Measurements from ENCODE around the gene C15orf39.

C15orf39 gene

GRCh38 chr15:75171408-75171807, 30.3 kb upstream of the C15orf39 start:
- no peak overlapping the region for H3K27ac ChIP-seq
- H3K4me2 ChIP-seq: no peak overlapping the region

DNA sequence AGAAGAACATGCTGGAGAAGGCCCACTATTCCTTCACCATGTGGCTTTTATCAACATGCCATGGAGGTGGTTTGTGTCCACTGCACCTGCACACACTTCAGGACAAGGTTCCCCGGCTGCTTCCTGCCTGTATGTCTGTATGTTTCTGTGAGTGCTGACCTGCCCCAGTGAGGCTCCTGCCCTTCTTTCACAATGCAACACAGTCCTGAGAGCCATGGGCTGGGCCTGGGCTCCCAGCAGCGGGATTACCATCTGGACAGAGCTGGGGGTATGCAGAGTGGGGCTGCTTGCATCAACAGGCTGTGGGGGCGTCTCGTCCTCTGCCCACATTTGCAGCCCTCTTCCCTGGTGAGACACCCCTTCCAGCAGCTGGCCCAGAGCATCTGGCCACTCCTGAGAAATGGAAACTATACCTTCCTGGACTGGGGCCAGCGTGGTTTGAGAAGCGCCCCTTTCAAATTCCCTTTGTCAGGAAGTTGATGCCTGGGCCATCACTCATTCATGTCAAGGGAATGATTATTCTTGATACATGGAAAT, 29.3 kb upstream of the C15orf39 start:
- TF ChIP-seq CTCF (conservative IDR thresholded peaks at IDR 0.05; ENCODE audit: low read depth, low read length): no peak
- no peak overlapping the region for H3K4me3 ChIP-seq (IDR thresholded peaks at IDR 0.05; ENCODE audit: insufficient read depth, low read depth, low read length)
- no peaks in the 10 kb centered on the region for H3K79me2 ChIP-seq (ENCODE audit: insufficient read depth, low read depth)
- H4K20me1 ChIP-seq (ENCODE audit: insufficient read depth): no peaks in the 10 kb centered on the region
- H3K27me3 ChIP-seq (ENCODE audit: insufficient read depth, low read depth): no peaks in the 10 kb centered on the region
- H3K27ac ChIP-seq: no peak overlapping the region
- no peak overlapping the region for H3K9ac ChIP-seq
- H3K4me2 ChIP-seq: no peak overlapping the region
- H3K36me3 ChIP-seq (ENCODE audit: insufficient read depth): no peaks in the 10 kb centered on the region
- H3K4me1 ChIP-seq (ENCODE audit: low read depth, poor library complexity, severe bottlenecking): peaks cover 24% of the 10 kb centered on the region
- H2AFZ ChIP-seq (ENCODE audit: low read depth): no peak overlapping the region

More at GRCh38 chr15:75171408-75171807, 30.3 kb upstream of the C15orf39 start:
- H2AFZ ChIP-seq (ENCODE audit: low read depth): no peak overlapping the region
- no peak for TF ChIP-seq CTCF (conservative IDR thresholded peaks at IDR 0.05; ENCODE audit: low read depth, low read length)
- H3K4me1 ChIP-seq (ENCODE audit: low read depth, poor library complexity, severe bottlenecking): peaks cover 23% of the 10 kb centered on the region
- H3K9ac ChIP-seq: no peak overlapping the region
- H3K4me3 ChIP-seq (IDR thresholded peaks at IDR 0.05; ENCODE audit: insufficient read depth, low read depth, low read length): no peak overlapping the region
- no peaks in the 10 kb centered on the region for H4K20me1 ChIP-seq (ENCODE audit: insufficient read depth)
- H3K36me3 ChIP-seq (ENCODE audit: insufficient read depth): no peaks in the 10 kb centered on the region
- H3K27me3 ChIP-seq (ENCODE audit: insufficient read depth, low read depth): no peaks in the 10 kb centered on the region
- no peaks in the 10 kb centered on the region for H3K79me2 ChIP-seq (ENCODE audit: insufficient read depth, low read depth)

GRCh38 chr15:75174102-75174501, 27.6 kb upstream of the C15orf39 start:
- no peaks in the 10 kb centered on the region for H3K79me2 ChIP-seq (ENCODE audit: insufficient read depth, low read depth)
- H3K9ac ChIP-seq: no peak overlapping the region
- H2AFZ ChIP-seq (ENCODE audit: low read depth): no peak overlapping the region
- no peaks in the 10 kb centered on the region for H4K20me1 ChIP-seq (ENCODE audit: insufficient read depth)
- no peak overlapping the region for H3K4me2 ChIP-seq
- no peak for TF ChIP-seq CTCF (conservative IDR thresholded peaks at IDR 0.05; ENCODE audit: low read depth, low read length)
- H3K36me3 ChIP-seq (ENCODE audit: insufficient read depth): no peaks in the 10 kb centered on the region
- peaks cover 31% of the 10 kb centered on the region for H3K4me1 ChIP-seq (ENCODE audit: low read depth, poor library complexity, severe bottlenecking)
- no peaks in the 10 kb centered on the region for H3K27me3 ChIP-seq (ENCODE audit: insufficient read depth, low read depth)
- no peak overlapping the region for H3K4me3 ChIP-seq (IDR thresholded peaks at IDR 0.05; ENCODE audit: insufficient read depth, low read depth, low read length)
- H3K27ac ChIP-seq: no peak overlapping the region

DNA sequence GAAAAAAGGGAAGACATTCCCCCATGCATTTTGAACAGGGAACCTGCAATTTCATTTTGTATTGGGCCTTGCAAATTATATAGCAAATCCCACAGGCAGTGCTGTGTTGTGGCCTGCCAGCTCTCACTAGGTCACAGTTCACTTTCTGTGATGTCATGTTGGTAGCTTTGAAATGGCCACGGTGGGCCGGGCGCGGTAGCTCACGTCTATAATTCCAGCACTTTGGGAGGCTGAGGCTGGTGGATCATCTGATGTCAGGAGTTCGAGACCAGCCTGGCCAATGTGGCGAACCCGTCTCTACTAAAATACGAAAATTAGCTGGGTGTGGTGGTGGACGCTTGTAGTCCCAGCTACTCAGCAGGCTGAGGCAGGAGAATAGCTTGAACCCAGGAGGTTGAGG, 27.0 kb upstream of the C15orf39 start:
- H2AFZ ChIP-seq (ENCODE audit: low read depth): no peak overlapping the region
- H3K9ac ChIP-seq: no peak overlapping the region
- TF ChIP-seq CTCF (conservative IDR thresholded peaks at IDR 0.05; ENCODE audit: low read depth, low read length): no peak

More for the DNA sequence above, 27.0 kb upstream of the C15orf39 start:
- Histone ChIP-seq H3K4me3 (IDR thresholded peaks at IDR 0.05; ENCODE audit: insufficient read depth, low read depth, low read length) (no peak overlapping the region), H3K4me2 (no peak overlapping the region), H4K20me1 (ENCODE audit: insufficient read depth) (no peaks in the 10 kb centered on the region), H3K36me3 (ENCODE audit: insufficient read depth) (no peaks in the 10 kb centered on the region), H3K79me2 (ENCODE audit: insufficient read depth, low read depth) (no peaks in the 10 kb centered on the region), H3K27ac (no peak overlapping the region), H3K4me1 (ENCODE audit: low read depth, poor library complexity, severe bottlenecking) (peaks cover 31% of the 10 kb centered on the region), H3K27me3 (ENCODE audit: insufficient read depth, low read depth) (no peaks in the 10 kb centered on the region)

All from KMS-11 (cell line).